Measurements from ENCODE around the gene NUDT2. TPM values are rescaled to one million over a fixed set of nuclear protein-coding genes. Genes with fewer than 3 reads are reported as not detected.

The NUDT2 gene
- polyA plus RNA-seq, 3 donors from 2014 or later, result 24.3 to 35.4 (median 27.6) TPM

- Mint-ChIP-seq H3K4me1 (peaks cover 0 to 1% of the 10 kb centered on the region in 2 donors), H3K9me3 (no peaks in the 10 kb centered on the region), H3K36me3 (peaks cover 0 to 10% (median 9%) of the 10 kb centered on the region in 3 donors), H3K27me3 (ENCODE audit: low read depth in 3 of 3) (peaks cover 0 to 1% (median 0%) of the 10 kb centered on the region in 3 donors), H3K4me3 (no peak overlapping the region), H3K27ac (peak overlapping the region in 1 of 6 donors; percentile 8)
- DNase-seq, result no peak
These were observed 40.3 kb downstream of the NUDT2 start for GRCh38 chr9:34369636-34370035.

GRCh38 chr9:34370335-34370969 is 41.1 kb downstream of the NUDT2 start:
- Mint-ChIP-seq H3K9me3 (no peaks in the 10 kb centered on the region), H3K27me3 (ENCODE audit: low read depth in 3 of 3) (peaks cover 0 to under 1% (median 0%) of the 10 kb centered on the region in 3 donors), H3K36me3 (peaks cover 0 to 10% (median 9%) of the 10 kb centered on the region in 3 donors), H3K4me1 (peaks cover 4 to 5% of the 10 kb centered on the region in 2 donors), H3K27ac (no peak overlapping the region), H3K4me3 (peak overlapping the region in 3 of 5 donors; percentile 10 to 67 (median 62))
- no peak for DNase-seq

- Mint-ChIP-seq H3K36me3 (peaks cover 0 to 10% (median 9%) of the 10 kb centered on the region in 3 donors), H3K9me3 (no peaks in the 10 kb centered on the region), H3K27me3 (ENCODE audit: low read depth in 3 of 3) (peaks cover 0 to 3% (median 3%) of the 10 kb centered on the region in 3 donors), H3K4me3 (peak overlapping the region in 4 of 5 donors; percentile 7 to 67 (median 36)), H3K4me1 (peaks cover 12% of the 10 kb centered on the region in 2 donors), H3K27ac (no peak overlapping the region)
- peak in 1 of 3 donors; percentile 39 for DNase-seq
These were observed 41.9 kb downstream of the NUDT2 start for GRCh38 chr9:34370970-34371880.

- no peak overlapping the region for H3K27ac Mint-ChIP-seq
These were observed 42.6 kb downstream of the NUDT2 start for GRCh38 chr9:34371886-34372466.

GRCh38 chr9:34372467-34373011 is 43.2 kb downstream of the NUDT2 start:
- H3K4me1 Mint-ChIP-seq, result peaks cover 20 to 22% of the 10 kb centered on the region in 2 donors
- no peaks in the 10 kb centered on the region for H3K9me3 Mint-ChIP-seq
- H3K27ac Mint-ChIP-seq, result no peak overlapping the region
- H3K4me3 Mint-ChIP-seq, result no peak overlapping the region
- H3K36me3 Mint-ChIP-seq, result peaks cover 0 to 10% (median 6%) of the 10 kb centered on the region in 3 donors
- DNase-seq, result no peak
- H3K27me3 Mint-ChIP-seq (ENCODE audit: low read depth in 3 of 3), result peaks cover 0 to 4% (median 4%) of the 10 kb centered on the region in 3 donors

More at GRCh38 chr9:34371886-34372466, 42.6 kb downstream of the NUDT2 start:
- peaks cover 17% of the 10 kb centered on the region in 2 donors for H3K4me1 Mint-ChIP-seq
- peaks cover 0 to 4% (median 4%) of the 10 kb centered on the region in 3 donors for H3K27me3 Mint-ChIP-seq (ENCODE audit: low read depth in 3 of 3)
- H3K9me3 Mint-ChIP-seq, result no peaks in the 10 kb centered on the region
- peaks cover 0 to 10% (median 6%) of the 10 kb centered on the region in 3 donors for H3K36me3 Mint-ChIP-seq
- no peak overlapping the region for H3K4me3 Mint-ChIP-seq
- DNase-seq, result no peak

GRCh38 chr9:34373749-34374148 is 44.4 kb downstream of the NUDT2 start:
- H3K4me3 Mint-ChIP-seq, result no peak overlapping the region
- DNase-seq, result no peak
- H3K27me3 Mint-ChIP-seq (ENCODE audit: low read depth in 3 of 3), result peaks cover 1 to 4% (median 4%) of the 10 kb centered on the region in 3 donors
- H3K4me1 Mint-ChIP-seq, result peaks cover 20 to 27% of the 10 kb centered on the region in 2 donors
- H3K36me3 Mint-ChIP-seq, result peaks cover 0 to 7% (median 1%) of the 10 kb centered on the region in 3 donors
- no peaks in the 10 kb centered on the region for H3K9me3 Mint-ChIP-seq
- peak overlapping the region in 1 of 6 donors; percentile 15 for H3K27ac Mint-ChIP-seq

- no peak overlapping the region for H3K4me3 Mint-ChIP-seq
- H3K9me3 Mint-ChIP-seq, result no peaks in the 10 kb centered on the region
- peaks cover 1 to 4% (median 4%) of the 10 kb centered on the region in 3 donors for H3K27me3 Mint-ChIP-seq (ENCODE audit: low read depth in 3 of 3)
- peak overlapping the region in 3 of 6 donors; percentile 1 to 33 (median 1) for H3K27ac Mint-ChIP-seq
- H3K4me1 Mint-ChIP-seq, result peaks cover 24 to 29% of the 10 kb centered on the region in 2 donors
- H3K36me3 Mint-ChIP-seq, result peaks cover 0 to 4% (median 0%) of the 10 kb centered on the region in 3 donors
- no peak for DNase-seq
These were observed 45.0 kb downstream of the NUDT2 start for GRCh38 chr9:34374339-34374738.

GRCh38 chr9:34374905-34375552 is 45.7 kb downstream of the NUDT2 start:
- Mint-ChIP-seq H3K36me3 (peaks cover 0 to 4% (median 0%) of the 10 kb centered on the region in 3 donors), H3K27ac (peak overlapping the region in 5 of 6 donors; percentile 9 to 94 (median 64)), H3K27me3 (ENCODE audit: low read depth in 3 of 3) (peaks cover 1 to 7% (median 4%) of the 10 kb centered on the region in 3 donors), H3K9me3 (no peaks in the 10 kb centered on the region), H3K4me3 (peak overlapping the region; percentile 90 to 95 (median 92)), H3K4me1 (peaks cover 31 to 35% of the 10 kb centered on the region in 2 donors)
- no peak for DNase-seq

GRCh38 chr9:34375901-34376595 is 46.7 kb downstream of the NUDT2 start:
- H3K36me3 Mint-ChIP-seq, result peaks cover 0 to 4% (median 0%) of the 10 kb centered on the region in 3 donors
- H3K4me3 Mint-ChIP-seq, result peak overlapping the region; percentile 90 to 95 (median 92)
- H3K9me3 Mint-ChIP-seq, result no peaks in the 10 kb centered on the region
- H3K27ac Mint-ChIP-seq, result peak overlapping the region; percentile 80 to 95 (median 94)
- peaks cover 41 to 44% of the 10 kb centered on the region in 2 donors for H3K4me1 Mint-ChIP-seq
- DNase-seq, result peak; percentile 72 to 75 (median 74)
- peaks cover 1 to 7% (median 6%) of the 10 kb centered on the region in 3 donors for H3K27me3 Mint-ChIP-seq (ENCODE audit: low read depth in 3 of 3)

GRCh38 chr9:34376596-34377403 is 47.4 kb downstream of the NUDT2 start, which contains the start of gene MYORG:
Gene MYORG, minus strand, starts transcription at chr9:34376898. Its CDS starts 3,955 bp downstream, at chr9:34372943.
- Mint-ChIP-seq H3K9me3 (no peaks in the 10 kb centered on the region), H3K4me3 (peak within 1 kb of the TSS; percentile 90 to 95 (median 92)), H3K36me3 (peaks cover 0 to 4% (median 0%) of the 10 kb centered on the region in 3 donors), H3K4me1 (peaks cover 46 to 51% of the 10 kb centered on the region in 2 donors), H3K27me3 (ENCODE audit: low read depth in 3 of 3) (peaks cover 5 to 12% (median 11%) of the 10 kb centered on the region in 3 donors), H3K27ac (peak within 1 kb of the TSS; percentile 80 to 95 (median 94))
- DNase-seq, result peak; percentile 85 to 90 (median 89)

- H3K9me3 Mint-ChIP-seq, result no peaks in the 10 kb centered on the region
- H3K27ac Mint-ChIP-seq, result peak overlapping the region in 2 of 6 donors; percentile 2 to 80
- H3K4me3 Mint-ChIP-seq, result peak overlapping the region; percentile 90 to 95 (median 92)
- DNase-seq, result no peak
- H3K27me3 Mint-ChIP-seq (ENCODE audit: low read depth in 3 of 3), result peaks cover 6 to 12% (median 11%) of the 10 kb centered on the region in 3 donors
- H3K4me1 Mint-ChIP-seq, result peaks cover 46 to 52% of the 10 kb centered on the region in 2 donors
- H3K36me3 Mint-ChIP-seq, result peaks cover 0 to 4% (median 0%) of the 10 kb centered on the region in 3 donors
These were observed 48.0 kb downstream of the NUDT2 start for GRCh38 chr9:34377404-34377746.
